GM23248 (cell line): Measurements from ENCODE around the gene ROBO2. TPM values are rescaled to one million over a fixed set of nuclear protein-coding genes. Genes with fewer than 3 reads are reported as not detected.

Experiments
- DNase-seq: peaks from one replicate; pipeline ENCODE4 v3.0.0-alpha.2; 2015
- H2AFZ ChIP-seq: fragments of 200-600 bp; sonication (generic); 2 replicates; pipeline ENCODE4 v1.6.1; 2016; ENCODE audit warnings: antibody characterized with exemption
- H3F3A ChIP-seq: fragments of 200-600 bp; sonication (generic); 2 replicates; pipeline ENCODE4 v1.6.1; 2016; ENCODE audit warnings: mild to moderate bottlenecking, antibody characterized with exemption, mixed run types; ENCODE audit not compliant: insufficient read depth
- H3K27ac ChIP-seq: fragments of 200-600 bp; sonication (generic); 2 replicates; pipeline ENCODE4 v1.5.1; 2016; ENCODE audit warnings: mild to moderate bottlenecking
- H3K27me3 ChIP-seq: fragments of 200-600 bp; sonication (generic); replicated peaks from 2 replicates; pipeline ENCODE4 v1.6.1; 2016; ENCODE audit warnings: mild to moderate bottlenecking; ENCODE audit not compliant: insufficient read depth
- H3K36me3 ChIP-seq: fragments of 200-600 bp; sonication (generic); 2 replicates; pipeline ENCODE4 v1.6.1; 2016; ENCODE audit warnings: low read depth, mild to moderate bottlenecking
- H3K4me1 ChIP-seq: fragments of 200-600 bp; sonication (generic); 2 replicates; pipeline ENCODE4 v1.6.1; 2016; ENCODE audit warnings: mild to moderate bottlenecking; ENCODE audit not compliant: insufficient read depth
- H3K4me2 ChIP-seq: fragments of 200-600 bp; sonication (generic); one replicate; pipeline ENCODE4 v1.6.1; 2016; ENCODE audit warnings: mild to moderate bottlenecking; ENCODE audit not compliant: unreplicated experiment
- H3K4me3 ChIP-seq: fragments of 200-600 bp; sonication (generic); 2 replicates; pipeline ENCODE4 v1.5.1; 2016; ENCODE audit warnings: mild to moderate bottlenecking
- H3K79me2 ChIP-seq: fragments of 200-600 bp; sonication (generic); 2 replicates; pipeline ENCODE4 v1.6.1; 2016; ENCODE audit warnings: mild to moderate bottlenecking; ENCODE audit not compliant: insufficient read depth
- H3K9ac ChIP-seq: fragments of 200-600 bp; sonication (generic); 2 replicates; pipeline ENCODE4 v1.6.1; 2016; ENCODE audit warnings: mild to moderate bottlenecking
- H3K9me2 ChIP-seq: fragments of 200-600 bp; sonication (generic); 2 replicates; pipeline ENCODE4 v1.6.1; 2016; ENCODE audit warnings: mixed run types, mild to moderate bottlenecking, moderate library complexity; ENCODE audit not compliant: insufficient read depth
- H3K9me3 ChIP-seq: fragments of 200-600 bp; sonication (generic); one replicate; pipeline ENCODE4 v1.6.1; 2017; ENCODE audit warnings: low read depth
- H4K20me1 ChIP-seq: fragments of 200-600 bp; sonication (generic); 2 replicates; pipeline ENCODE4 v1.6.0; 2016; ENCODE audit not compliant: insufficient read depth
- EZH2 ChIP-seq: fragments of 200-600 bp; sonication (generic); IDR thresholded peaks from 2 replicates; pipeline ENCODE4 v1.6.1; 2018; ENCODE audit warnings: antibody characterized with exemption, mild to moderate bottlenecking; ENCODE audit not compliant: insufficient read depth, poor library complexity, severe bottlenecking
- EZH2phosphoT487 ChIP-seq: fragments of 200-600 bp; sonication (generic); IDR thresholded peaks from 2 replicates; pipeline ENCODE4 v1.6.1; 2018; ENCODE audit warnings: antibody characterized with exemption, moderate library complexity, mild to moderate bottlenecking, low read depth; ENCODE audit not compliant: insufficient read depth
- WGBS, 2 experiments: methylation state at CpG; one replicate each; pipeline ENCODE4 v1.1.6; 2015 to 2017; ENCODE audit warnings: low lambda C conversion rate in 2 of 2, low coverage in 1 of 2; ENCODE audit errors: missing lambda C conversion rate in 2 of 2; 5-methylcytosine and 5-hydroxymethylcytosine counted together
- in situ Hi-C: fragments of 300-500 bp; cut with MboI; formaldehyde crosslinking; loops from 2 replicates; pipeline ENCODE4 v1.15.0; 2020
- polyA plus RNA-seq: library from polyadenylated mRNA; unstranded; fragments of >200 nt; fragmentation: Nextera tagmentation; extraction: Ambion mirVana; gene quantifications from 2 replicates; pipeline ENCODE4 v1.2.1, GENCODE V29; 2016
- total RNA-seq: library from RNA; depleted of rRNA; stranded (reverse); fragments of >200 nt; shearing (Covaris generic); gene quantifications from 2 replicates; pipeline ENCODE4 v1.2.3, GENCODE V29; 2014

The ROBO2 gene
- total and polyA plus RNA-seq, 2 experiments from 2014 or later: under 0.01 to 0.05 TPM

GRCh38 chr3:77376511-77376910 is 336.6 kb downstream of the ROBO2 start:
- DNase-seq: no peak
- Histone ChIP-seq H2AFZ (no peak overlapping the region), H3K4me3 (no peak overlapping the region), H3K4me2 (no peak overlapping the region), H3K9ac (no peak overlapping the region), H3K4me1 (no peaks in the 10 kb centered on the region), H3K9me2 (no peaks in the 10 kb centered on the region), H3K36me3 (no peaks in the 10 kb centered on the region), H4K20me1 (no peaks in the 10 kb centered on the region), H3K79me2 (no peaks in the 10 kb centered on the region), H3F3A (no peaks in the 10 kb centered on the region), H3K9me3 (no peaks in the 10 kb centered on the region), H3K27ac (no peak overlapping the region), H3K27me3 (no peaks in the 10 kb centered on the region)
- no peak for TF ChIP-seq EZH2phosphoT487
- no peak for TF ChIP-seq EZH2
- 67 to 78% methylated on average over 2 of the region's 2 CpGs for WGBS, 2 experiments
- in situ Hi-C loops: no loop called here

- H3K36me3 ChIP-seq: no peaks in the 10 kb centered on the region
- in situ Hi-C loops: no loop called here
These were observed 337.8 kb downstream of the ROBO2 start for GRCh38 chr3:77377717-77378116.

GRCh38 chr3:77380136-77380535 is 340.2 kb downstream of the ROBO2 start:
- no peaks in the 10 kb centered on the region for H3K9me3 ChIP-seq
- H2AFZ ChIP-seq: 0 out of 2 replicates have a peak overlapping the region, but pooled peaks have one; percentile 1
- no peaks in the 10 kb centered on the region for H3F3A ChIP-seq
- H3K79me2 ChIP-seq: no peaks in the 10 kb centered on the region
- in situ Hi-C loops: no loop called here
- H3K4me2 ChIP-seq: no peak overlapping the region
- no peak overlapping the region for H3K9ac ChIP-seq
- H3K27ac ChIP-seq: no peak overlapping the region
- no peaks in the 10 kb centered on the region for H3K9me2 ChIP-seq
- H3K27me3 ChIP-seq: no peaks in the 10 kb centered on the region
- no peaks in the 10 kb centered on the region for H3K36me3 ChIP-seq
- 2 to 6% methylated on average over 3 of the region's 3 CpGs for WGBS, 2 experiments
- TF ChIP-seq EZH2phosphoT487: no peak
- TF ChIP-seq EZH2: no peak
- no peak overlapping the region for H3K4me3 ChIP-seq
- no peaks in the 10 kb centered on the region for H3K4me1 ChIP-seq
- peak; percentile 38 for DNase-seq
- no peaks in the 10 kb centered on the region for H4K20me1 ChIP-seq

More at GRCh38 chr3:77377717-77378116, 337.8 kb downstream of the ROBO2 start:
- Histone ChIP-seq H3K79me2 (no peaks in the 10 kb centered on the region), H3K27ac (no peak overlapping the region), H2AFZ (no peak overlapping the region), H3K4me2 (no peak overlapping the region), H3K27me3 (no peaks in the 10 kb centered on the region), H3K9ac (no peak overlapping the region), H3K4me1 (no peaks in the 10 kb centered on the region), H3K9me2 (no peaks in the 10 kb centered on the region), H4K20me1 (no peaks in the 10 kb centered on the region), H3K9me3 (no peaks in the 10 kb centered on the region), H3K4me3 (no peak overlapping the region), H3F3A (no peaks in the 10 kb centered on the region)
- WGBS, 2 experiments: 53 to 63% methylated on average over 1 of the region's 1 CpG
- DNase-seq: no peak
- TF ChIP-seq EZH2phosphoT487: no peak
- no peak for TF ChIP-seq EZH2

GRCh38 chr3:77381431-77381830 is 341.5 kb downstream of the ROBO2 start:
- no peak for TF ChIP-seq EZH2phosphoT487
- no peak for TF ChIP-seq EZH2
- 0% methylated on average over 1 of the region's 1 CpG for WGBS, 2 experiments
- in situ Hi-C loops: no loop called here

GRCh38 chr3:77392181-77392580 is 352.3 kb downstream of the ROBO2 start:
- H3K9me3 ChIP-seq: no peaks in the 10 kb centered on the region
- no peaks in the 10 kb centered on the region for H3K79me2 ChIP-seq
- TF ChIP-seq EZH2phosphoT487 (no peak), EZH2 (no peak)
- no peaks in the 10 kb centered on the region for H4K20me1 ChIP-seq
- H3K4me3 ChIP-seq: no peak overlapping the region
- in situ Hi-C loops: no loop called here
- no peaks in the 10 kb centered on the region for H3K27me3 ChIP-seq
- no peak overlapping the region for H3K27ac ChIP-seq
- 64 to 70% methylated on average over 5 of the region's 5 CpGs for WGBS, 2 experiments
- H3F3A ChIP-seq: no peaks in the 10 kb centered on the region
- no peak overlapping the region for H2AFZ ChIP-seq
- H3K4me2 ChIP-seq: no peak overlapping the region
- no peaks in the 10 kb centered on the region for H3K4me1 ChIP-seq
- H3K36me3 ChIP-seq: no peaks in the 10 kb centered on the region
- no peaks in the 10 kb centered on the region for H3K9me2 ChIP-seq
- DNase-seq: no peak
- no peak overlapping the region for H3K9ac ChIP-seq

More at GRCh38 chr3:77381431-77381830, 341.5 kb downstream of the ROBO2 start:
- Histone ChIP-seq H2AFZ (no peak overlapping the region), H3K4me1 (no peaks in the 10 kb centered on the region), H3K27ac (no peak overlapping the region), H3K4me2 (no peak overlapping the region), H3K4me3 (no peak overlapping the region), H3K9me3 (no peaks in the 10 kb centered on the region), H3K9me2 (no peaks in the 10 kb centered on the region; the same call in 1 of the 2 replicates), H3K79me2 (no peaks in the 10 kb centered on the region), H3K9ac (no peak overlapping the region), H3F3A (no peaks in the 10 kb centered on the region), H3K27me3 (no peaks in the 10 kb centered on the region), H3K36me3 (no peaks in the 10 kb centered on the region), H4K20me1 (no peaks in the 10 kb centered on the region)
- no peak for DNase-seq
